ENCODE measurements around the gene CAMK2A.

The CAMK2A gene

GRCh38 chr5:150320044-150320613, 30.6 kb upstream of the CAMK2A start (continued):
- no peak for TF ChIP-seq ZNF280D (tag by site-specific recombination; IDR thresholded peaks at IDR 0.05)
- TF ChIP-seq ZNF394 (tag by site-specific recombination; IDR thresholded peaks at IDR 0.05; ENCODE audit: borderline replicate concordance), result 0 out of 2 replicates have a peak, but pooled peaks have one; percentile 22
- TF ChIP-seq, protein P1, sequence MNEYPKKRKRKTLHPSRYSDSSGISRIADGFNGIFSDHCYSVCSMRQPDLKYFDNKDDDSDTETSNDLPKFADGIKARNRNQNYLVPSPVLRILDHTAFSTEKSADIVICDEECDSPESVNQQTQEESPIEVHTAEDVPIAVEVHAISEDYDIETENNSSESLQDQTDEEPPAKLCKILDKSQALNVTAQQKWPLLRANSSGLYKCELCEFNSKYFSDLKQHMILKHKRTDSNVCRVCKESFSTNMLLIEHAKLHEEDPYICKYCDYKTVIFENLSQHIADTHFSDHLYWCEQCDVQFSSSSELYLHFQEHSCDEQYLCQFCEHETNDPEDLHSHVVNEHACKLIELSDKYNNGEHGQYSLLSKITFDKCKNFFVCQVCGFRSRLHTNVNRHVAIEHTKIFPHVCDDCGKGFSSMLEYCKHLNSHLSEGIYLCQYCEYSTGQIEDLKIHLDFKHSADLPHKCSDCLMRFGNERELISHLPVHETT (tag by site-specific recombination; IDR thresholded peaks at IDR 0.05), result peak; percentile 77
- TF ChIP-seq ZNF292 (tag by site-specific recombination; IDR thresholded peaks at IDR 0.05; ENCODE audit: borderline replicate concordance, low read depth), result no peak
- TF ChIP-seq SALL2 (tag by site-specific recombination; IDR thresholded peaks at IDR 0.05; ENCODE audit: borderline replicate concordance), result no peak
- no peak for TF ChIP-seq BCL6B (tag by site-specific recombination; IDR thresholded peaks at IDR 0.05)
- peak; percentile 17; the same call in 1 of the 2 replicates for TF ChIP-seq ZBTB20 (tag by site-specific recombination; IDR thresholded peaks at IDR 0.05)
- TF ChIP-seq PATZ1 (tag by site-specific recombination; IDR thresholded peaks at IDR 0.05), result peak; percentile 85
- TF ChIP-seq ZNF548 (tag by site-specific recombination; IDR thresholded peaks at IDR 0.05), result no peak
- TF ChIP-seq ZNF37A (tag by site-specific recombination; IDR thresholded peaks at IDR 0.05), result no peak
- TF ChIP-seq, protein P2, sequence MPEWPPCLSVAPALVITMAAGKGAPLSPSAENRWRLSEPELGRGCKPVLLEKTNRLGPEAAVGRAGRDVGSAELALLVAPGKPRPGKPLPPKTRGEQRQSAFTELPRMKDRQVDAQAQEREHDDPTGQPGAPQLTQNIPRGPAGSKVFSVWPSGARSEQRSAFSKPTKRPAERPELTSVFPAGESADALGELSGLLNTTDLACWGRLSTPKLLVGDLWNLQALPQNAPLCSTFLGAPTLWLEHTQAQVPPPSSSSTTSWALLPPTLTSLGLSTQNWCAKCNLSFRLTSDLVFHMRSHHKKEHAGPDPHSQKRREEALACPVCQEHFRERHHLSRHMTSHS (tag by site-specific recombination; IDR thresholded peaks at IDR 0.05), result no peak
- TF ChIP-seq ZNF302 (tag by site-specific recombination; IDR thresholded peaks at IDR 0.05; ENCODE audit: low read depth), result no peak
- no peak for TF ChIP-seq ZNF121 (tag by site-specific recombination; IDR thresholded peaks at IDR 0.05)
- TF ChIP-seq ZNF830 (tag by site-specific recombination; IDR thresholded peaks at IDR 0.05; ENCODE audit: low read depth), result no peak
- no peak for TF ChIP-seq HOXD13 (CRISPR knock-in tag; IDR thresholded peaks at IDR 0.05; ENCODE audit: borderline replicate concordance)
- TF ChIP-seq ZNF112 (tag by site-specific recombination; IDR thresholded peaks at IDR 0.05), result no peak
- no peak for TF ChIP-seq ZBTB26 (tag by site-specific recombination; optimal IDR thresholded peaks at IDR 0.05)
- no peak for TF ChIP-seq ATF2 (tag by site-specific recombination; IDR thresholded peaks at IDR 0.05; ENCODE audit: low read depth)
- no peak; the same call in 1 of the 2 replicates for TF ChIP-seq ZNF391 (tag by site-specific recombination; IDR thresholded peaks at IDR 0.05; ENCODE audit: borderline replicate concordance, low read depth)
- no peak for TF ChIP-seq ZNF76 (tag by site-specific recombination; IDR thresholded peaks at IDR 0.05; ENCODE audit: borderline replicate concordance, low read depth)
- no peak for TF ChIP-seq ZNF211 (tag by site-specific recombination; IDR thresholded peaks at IDR 0.05; ENCODE audit: low read depth)
- TF ChIP-seq TRIM28 (IDR thresholded peaks at IDR 0.05; ENCODE audit: borderline replicate concordance, low read length), result 0 out of 2 replicates have a peak, but pooled peaks have one; percentile 26
- peak; percentile 78; the same call in 1 of the 2 replicates for TF ChIP-seq GLIS1 (tag by site-specific recombination; IDR thresholded peaks at IDR 0.05)
- TF ChIP-seq ZNF266 (tag by site-specific recombination; IDR thresholded peaks at IDR 0.05; ENCODE audit: low read depth), result no peak
- no peak for TF ChIP-seq ZNF146 (tag by site-specific recombination; IDR thresholded peaks at IDR 0.05)
- TF ChIP-seq ZNF692 (tag by site-specific recombination; IDR thresholded peaks at IDR 0.05), result peak; percentile 84

All from HEK293 (cell line).